IMR-90 (cell line): ENCODE measurements around the gene SPG11. TPM values are rescaled to one million over a fixed set of nuclear protein-coding genes. Genes with fewer than 3 reads are reported as not detected.

Source experiments
- ATAC-seq: fragments of 200-7000 bp; cut with Tn5 transposase; 2 replicates; pipeline ENCODE4 v1.9.1; 2020; ENCODE audit warnings: low read depth, mild to moderate bottlenecking, moderate library complexity
- BruUV-seq: library from RNA; stranded (reverse); fragments of 400-500 nt; replicated peaks from 2 replicates; lab custom pipeline; 2021; lab: Mats Ljungman, UMichigan
- CTCF ChIA-PET: fragments of 300-600 bp; formaldehyde crosslinking; extraction: SDS; loops from one replicate; lab custom pipeline; 2021; ENCODE audit warnings: antibody characterized with exemption; lab: Yijun Ruan, JAX
- POLR2A ChIA-PET: fragments of 300-600 bp; sonication (Branson Sonifier 250); formaldehyde crosslinking; loops from one replicate; lab custom pipeline; 2022; ENCODE audit warnings: antibody characterized with exemption; ENCODE audit not compliant: unreplicated experiment; lab: Charles Lee
- DNase-seq: peaks from one replicate; pipeline ENCODE4 v3.0.0; 2013
- H2AFZ ChIP-seq: replicated peaks from 2 replicates; pipeline ENCODE3; 2013; ENCODE audit warnings: low read length, mild to moderate bottlenecking; ENCODE audit not compliant: poor library complexity
- H2AK5ac ChIP-seq: 2 replicates; pipeline ENCODE4 v1.6.1; 2013; ENCODE audit warnings: low read depth, low read length, inconsistent platforms
- H2AK9ac ChIP-seq: replicated peaks from 2 replicates; pipeline ENCODE3; 2013; ENCODE audit warnings: mild to moderate bottlenecking, low read depth, low read length, moderate library complexity; ENCODE audit not compliant: poor library complexity
- H2BK120ac ChIP-seq: 2 replicates; pipeline ENCODE4 v1.6.1; 2013; ENCODE audit warnings: low read depth, low read length, inconsistent platforms
- H2BK15ac ChIP-seq: 3 replicates; pipeline ENCODE4 v1.6.1; 2013; ENCODE audit warnings: low read depth, low read length, inconsistent platforms
- H2BK20ac ChIP-seq: 2 replicates; pipeline ENCODE4 v1.6.1; 2013; ENCODE audit warnings: low read depth, mild to moderate bottlenecking, inconsistent platforms, low read length, moderate library complexity
- H2BK5ac ChIP-seq: 2 replicates; pipeline ENCODE4 v1.6.1; 2013; ENCODE audit warnings: mild to moderate bottlenecking, low read depth, low read length, inconsistent platforms; ENCODE audit not compliant: poor library complexity, severe bottlenecking
- H3K14ac ChIP-seq: replicated peaks from 2 replicates; pipeline ENCODE4 v1.6.1; 2013; ENCODE audit warnings: low read depth, low read length, inconsistent platforms
- H3K18ac ChIP-seq: 2 replicates; pipeline ENCODE4 v1.6.1; 2013; ENCODE audit warnings: low read depth, low read length, control low read depth
- H3K23ac ChIP-seq: 2 replicates; pipeline ENCODE4 v1.6.1; 2013; ENCODE audit warnings: low read depth, low read length, inconsistent platforms
- H3K27ac ChIP-seq: 2 replicates; pipeline ENCODE4 v1.5.1; 2013; ENCODE audit warnings: mild to moderate bottlenecking, control low read depth, low read length; ENCODE audit not compliant: insufficient read depth
- H3K27me3 ChIP-seq: 2 replicates; pipeline ENCODE4 v1.6.1; 2013; ENCODE audit warnings: low read length; ENCODE audit not compliant: control insufficient read depth, insufficient read depth
- H3K36me3 ChIP-seq: 2 replicates; pipeline ENCODE4 v1.6.1; 2013; ENCODE audit warnings: low read length, mixed read lengths; ENCODE audit not compliant: control insufficient read depth, insufficient read depth
- H3K4ac ChIP-seq: 2 replicates; pipeline ENCODE4 v1.6.1; 2013; ENCODE audit warnings: low read depth, low read length, inconsistent platforms
- H3K4me1 ChIP-seq: 2 replicates; pipeline ENCODE4 v1.6.1; 2013; ENCODE audit warnings: low read length, mixed read lengths; ENCODE audit not compliant: control insufficient read depth, insufficient read depth
- H3K4me2 ChIP-seq: 2 replicates; pipeline ENCODE4 v1.6.1; 2013; ENCODE audit warnings: low read depth, mild to moderate bottlenecking, control low read depth, low read length, moderate library complexity
- H3K4me3 ChIP-seq: 2 replicates; pipeline ENCODE4 v1.5.1; 2013; ENCODE audit warnings: low read depth, mild to moderate bottlenecking, control low read depth, low read length, moderate library complexity; ENCODE audit not compliant: insufficient read depth
- H3K56ac ChIP-seq: 2 replicates; pipeline ENCODE4 v1.6.1; 2013; ENCODE audit warnings: low read length, inconsistent platforms; ENCODE audit not compliant: insufficient read depth; ENCODE audit errors: extremely low read depth
- H3K79me1 ChIP-seq, 2 experiments: 2 replicates each; pipeline ENCODE4 v1.6.1; 2013; ENCODE audit warnings: low read length in 2 of 2, inconsistent platforms in 1 of 2, low read depth in 1 of 2
- H3K9ac ChIP-seq: 2 replicates; pipeline ENCODE4 v1.6.1; 2013; ENCODE audit warnings: low read depth, low read length, control low read depth
- H3K9me1 ChIP-seq: 2 replicates; pipeline ENCODE4 v1.6.1; 2013; ENCODE audit warnings: low read length, inconsistent platforms; ENCODE audit not compliant: insufficient read depth
- H3K9me3 ChIP-seq: 2 replicates; pipeline ENCODE4 v1.6.1; 2013; ENCODE audit warnings: low read length; ENCODE audit not compliant: control insufficient read depth, insufficient read depth
- H4K20me1 ChIP-seq: 2 replicates; pipeline ENCODE4 v1.6.1; 2013; ENCODE audit warnings: low read length, inconsistent platforms; ENCODE audit not compliant: insufficient read depth
- H4K5ac ChIP-seq: 2 replicates; pipeline ENCODE4 v1.6.1; 2013; ENCODE audit warnings: mild to moderate bottlenecking, low read depth, low read length, control low read depth
- H4K8ac ChIP-seq, 2 experiments: 2 replicates each; pipeline ENCODE4 v1.6.1; 2013; ENCODE audit warnings: low read depth in 2 of 2, low read length in 2 of 2, control low read depth in 1 of 2, inconsistent platforms in 1 of 2
- H4K91ac ChIP-seq: 2 replicates; pipeline ENCODE4 v1.6.1; 2013; ENCODE audit warnings: low read depth, low read length, inconsistent platforms; ENCODE audit not compliant: insufficient read depth
- BHLHE40 ChIP-seq: fragments of 150-350 bp; IDR thresholded peaks from 2 replicates; pipeline ENCODE4 v1.6.1; 2016; ENCODE audit warnings: mild to moderate bottlenecking, low read depth, low read length
- CEBPB ChIP-seq: IDR thresholded peaks from 2 replicates; pipeline ENCODE4 v1.6.1; 2012; ENCODE audit warnings: low read depth, low read length, improper control_type of control experiment
- CHD1 ChIP-seq: IDR thresholded peaks from 2 replicates; pipeline ENCODE4 v1.6.1; 2012; ENCODE audit warnings: low read depth, low read length, improper control_type of control experiment
- FOS ChIP-seq: fragments of 150-350 bp; IDR thresholded peaks from 2 replicates; pipeline ENCODE4 v1.6.1; 2016; ENCODE audit warnings: low read depth, low read length
- MAFK ChIP-seq: IDR thresholded peaks from 2 replicates; pipeline ENCODE4 v1.6.1; 2012; ENCODE audit warnings: low read depth, low read length, improper control_type of control experiment
- MAZ ChIP-seq: IDR thresholded peaks from 2 replicates; pipeline ENCODE4 v1.6.1; 2012; ENCODE audit warnings: low read depth, mild to moderate bottlenecking, low read length, improper control_type of control experiment, moderate library complexity, borderline replicate concordance
- MXI1 ChIP-seq: IDR thresholded peaks from 2 replicates; pipeline ENCODE4 v1.6.1; 2012; ENCODE audit warnings: low read depth, mild to moderate bottlenecking, low read length, moderate library complexity, borderline replicate concordance
- NFE2L2 ChIP-seq: fragments of 150-350 bp; IDR thresholded peaks from 2 replicates; pipeline ENCODE4 v1.6.1; 2016; ENCODE audit warnings: low read depth, mild to moderate bottlenecking, low read length
- POLR2A ChIP-seq: IDR thresholded peaks from 2 replicates; pipeline ENCODE4 v1.6.1; 2012; ENCODE audit warnings: mild to moderate bottlenecking, low read depth, low read length
- RAD21 ChIP-seq: IDR thresholded peaks from 2 replicates; pipeline ENCODE4 v1.6.1; 2012; ENCODE audit warnings: low read length, improper control_type of control experiment
- RCOR1 ChIP-seq: IDR thresholded peaks from 2 replicates; pipeline ENCODE4 v1.6.1; 2012; ENCODE audit warnings: mild to moderate bottlenecking, low read length, improper control_type of control experiment; ENCODE audit not compliant: insufficient replicate concordance
- RFX5 ChIP-seq: IDR thresholded peaks from 2 replicates; pipeline ENCODE4 v1.8.0; 2012; ENCODE audit warnings: low read depth, mild to moderate bottlenecking, low read length, moderate library complexity
- SMC3 ChIP-seq: fragments of 150-350 bp; IDR thresholded peaks from 2 replicates; pipeline ENCODE4 v1.6.1; 2016; ENCODE audit warnings: low read depth, mild to moderate bottlenecking, antibody characterized with exemption, low read length, moderate library complexity
- WGBS, 2 experiments: methylation state at CpG; one replicate each; pipeline versions ENCODE4 v1.1.5 to v1.1.7; 2013; ENCODE audit warnings: missing lambda C conversion rate in 2 of 2; ENCODE audit not compliant: insufficient read length in 1 of 2; ENCODE audit errors: extremely low coverage in 2 of 2; 5-methylcytosine and 5-hydroxymethylcytosine counted together
- dilution Hi-C: fragments of 300-500 bp; cut with HindIII; formaldehyde crosslinking; loops from one replicate; pipeline ENCODE4 v1.14.3; 2018; ENCODE audit warnings: low sequenced_read_pairs; ENCODE audit not compliant: unreplicated experiment
- in situ Hi-C: fragments of 300-500 bp; cut with MboI; formaldehyde crosslinking; loops from 3 replicates; pipeline ENCODE4 v1.14.3; 2019; ENCODE audit warnings: low sequenced_read_pairs, inconsistent platforms, mixed read lengths
- intact Hi-C: fragments of 100-400 bp; cut with micrococcal nuclease; formaldehyde crosslinking; loops from 2 replicates; pipeline ENCODE4 v1.10.0; 2022
- polyA plus RNA-seq, 3 experiments: library from polyadenylated mRNA; depleted of rRNA; stranded (reverse); fragments of >200 nt; gene quantifications; 2 replicates each; pipeline ENCODE4 v1.2.3, GENCODE V29; 2012; ENCODE audit warnings: low replicate concordance in 1 of 3
- total RNA-seq: library from RNA; depleted of rRNA; stranded (reverse); fragments of >200 nt; gene quantifications from 2 replicates; pipeline ENCODE4 v1.2.3, GENCODE V29; 2012
- TF ChIP-seq, protein P1 (sequence below): fragments of 150-350 bp; IDR thresholded peaks from 2 replicates; pipeline ENCODE4 v1.6.1; 2017; ENCODE audit warnings: mild to moderate bottlenecking, antibody characterized with exemption, low read length, low read depth
- TF ChIP-seq, protein P2 (sequence below): fragments of 150-350 bp; IDR thresholded peaks from 2 replicates; pipeline ENCODE4 v1.6.1; 2016; ENCODE audit warnings: low read depth, mild to moderate bottlenecking, low read length, moderate library complexity, borderline replicate concordance
- TF ChIP-seq, protein P3 (sequence below): conservative IDR thresholded peaks from 2 replicates; pipeline ENCODE4 v1.5.1; 2012; ENCODE audit warnings: mild to moderate bottlenecking, low read depth, low read length, improper control_type of control experiment

SPG11 gene
- total and polyA plus RNA-seq, 2 of the 4 experiments (the other 2 are of a cell fraction), result 30.8 to 32.6 TPM

DNA sequence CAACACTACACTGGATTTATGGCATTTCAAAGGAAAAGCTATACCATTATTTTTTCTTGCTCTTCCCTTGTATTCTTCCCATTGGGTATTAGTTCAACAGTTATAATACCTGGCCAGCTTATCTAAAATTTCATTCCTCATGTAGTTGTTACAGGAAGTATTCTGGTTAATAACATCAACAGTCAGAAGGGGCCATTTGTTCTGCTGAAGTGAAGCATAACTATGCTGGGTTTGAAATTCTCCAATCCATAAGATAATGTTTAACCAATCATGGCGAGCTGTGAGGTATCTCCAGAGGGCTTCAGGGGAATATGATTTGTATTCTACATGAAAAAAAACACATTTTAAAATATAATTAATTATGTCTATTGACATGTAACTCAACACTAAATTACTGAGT, 43.4 kb downstream of the SPG11 start:
- H3K4ac ChIP-seq, result no peak overlapping the region
- no peak overlapping the region for H3K27ac ChIP-seq
- peaks cover 0 to 4% of the 10 kb centered on the region in 2 experiments; a peak in 1 of 4 replicates for H3K79me1 ChIP-seq
- H4K5ac ChIP-seq, result no peak overlapping the region
- H3K9me1 ChIP-seq, result no peaks in the 10 kb centered on the region
- H2BK20ac ChIP-seq, result no peak overlapping the region
- peaks cover 3% of the 10 kb centered on the region; the same call in 1 of the 2 replicates for H3K4me1 ChIP-seq
- dilution Hi-C loops, result no loop called here
- ATAC-seq (no peak), DNase-seq (no peak)
- no peak overlapping the region for H3K56ac ChIP-seq
- H2BK120ac ChIP-seq, result no peak overlapping the region
- no peak overlapping the region for H3K4me2 ChIP-seq
- H3K14ac ChIP-seq, result no peak overlapping the region
- H3K9me3 ChIP-seq, result no peaks in the 10 kb centered on the region
- H2AK9ac ChIP-seq, result no peak overlapping the region
- no peak overlapping the region for H4K8ac ChIP-seq
- H2AK5ac ChIP-seq, result no peak overlapping the region
- H2AFZ ChIP-seq, result no peak overlapping the region
- POLR2A ChIA-PET, result no interaction called here
- CTCF ChIA-PET, result no interaction called here
- no peaks in the 10 kb centered on the region for H4K20me1 ChIP-seq
- no peak overlapping the region for H3K4me3 ChIP-seq
- TF ChIP-seq SMC3 (no peak), MAFK (no peak), MXI1 (no peak), CEBPB (no peak), BHLHE40 (no peak), RCOR1 (no peak), FOS (no peak), MAZ (no peak), CHD1 (no peak), RAD21 (no peak), NFE2L2 (no peak), POLR2A (no peak), RFX5 (no peak)
- TF ChIP-seq, protein P1, sequence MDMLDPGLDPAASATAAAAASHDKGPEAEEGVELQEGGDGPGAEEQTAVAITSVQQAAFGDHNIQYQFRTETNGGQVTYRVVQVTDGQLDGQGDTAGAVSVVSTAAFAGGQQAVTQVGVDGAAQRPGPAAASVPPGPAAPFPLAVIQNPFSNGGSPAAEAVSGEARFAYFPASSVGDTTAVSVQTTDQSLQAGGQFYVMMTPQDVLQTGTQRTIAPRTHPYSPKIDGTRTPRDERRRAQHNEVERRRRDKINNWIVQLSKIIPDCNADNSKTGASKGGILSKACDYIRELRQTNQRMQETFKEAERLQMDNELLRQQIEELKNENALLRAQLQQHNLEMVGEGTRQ, result no peak
- TF ChIP-seq, protein P2, sequence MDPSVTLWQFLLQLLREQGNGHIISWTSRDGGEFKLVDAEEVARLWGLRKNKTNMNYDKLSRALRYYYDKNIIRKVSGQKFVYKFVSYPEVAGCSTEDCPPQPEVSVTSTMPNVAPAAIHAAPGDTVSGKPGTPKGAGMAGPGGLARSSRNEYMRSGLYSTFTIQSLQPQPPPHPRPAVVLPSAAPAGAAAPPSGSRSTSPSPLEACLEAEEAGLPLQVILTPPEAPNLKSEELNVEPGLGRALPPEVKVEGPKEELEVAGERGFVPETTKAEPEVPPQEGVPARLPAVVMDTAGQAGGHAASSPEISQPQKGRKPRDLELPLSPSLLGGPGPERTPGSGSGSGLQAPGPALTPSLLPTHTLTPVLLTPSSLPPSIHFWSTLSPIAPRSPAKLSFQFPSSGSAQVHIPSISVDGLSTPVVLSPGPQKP, result no peak
- TF ChIP-seq, protein P3, sequence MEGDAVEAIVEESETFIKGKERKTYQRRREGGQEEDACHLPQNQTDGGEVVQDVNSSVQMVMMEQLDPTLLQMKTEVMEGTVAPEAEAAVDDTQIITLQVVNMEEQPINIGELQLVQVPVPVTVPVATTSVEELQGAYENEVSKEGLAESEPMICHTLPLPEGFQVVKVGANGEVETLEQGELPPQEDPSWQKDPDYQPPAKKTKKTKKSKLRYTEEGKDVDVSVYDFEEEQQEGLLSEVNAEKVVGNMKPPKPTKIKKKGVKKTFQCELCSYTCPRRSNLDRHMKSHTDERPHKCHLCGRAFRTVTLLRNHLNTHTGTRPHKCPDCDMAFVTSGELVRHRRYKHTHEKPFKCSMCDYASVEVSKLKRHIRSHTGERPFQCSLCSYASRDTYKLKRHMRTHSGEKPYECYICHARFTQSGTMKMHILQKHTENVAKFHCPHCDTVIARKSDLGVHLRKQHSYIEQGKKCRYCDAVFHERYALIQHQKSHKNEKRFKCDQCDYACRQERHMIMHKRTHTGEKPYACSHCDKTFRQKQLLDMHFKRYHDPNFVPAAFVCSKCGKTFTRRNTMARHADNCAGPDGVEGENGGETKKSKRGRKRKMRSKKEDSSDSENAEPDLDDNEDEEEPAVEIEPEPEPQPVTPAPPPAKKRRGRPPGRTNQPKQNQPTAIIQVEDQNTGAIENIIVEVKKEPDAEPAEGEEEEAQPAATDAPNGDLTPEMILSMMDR, result no peak
- H3K9ac ChIP-seq, result no peak overlapping the region
- no CpG with 5 or more reads among the region's 1 CpG for WGBS, 2 experiments
- intact Hi-C loops, result no loop called here
- no TSS peak for BruUV-seq
- no peak overlapping the region for H3K18ac ChIP-seq
- no peak overlapping the region for H3K23ac ChIP-seq
- no peak overlapping the region for H2BK15ac ChIP-seq
- in situ Hi-C loops, result no loop called here
- no peak overlapping the region for H4K91ac ChIP-seq
- no peaks in the 10 kb centered on the region for H3K27me3 ChIP-seq
- no peak overlapping the region for H2BK5ac ChIP-seq
- peaks cover 17% of the 10 kb centered on the region for H3K36me3 ChIP-seq
